GM18508 (cell line): ENCODE measurements around the gene ZNF362.

Experiments used
- ATAC-seq: cut with Tn5 transposase; IDR thresholded peaks from one replicate; pipeline ENCODE4 v1.9.1; 2021; ENCODE audit warnings: moderate number of reproducible peaks; ENCODE audit not compliant: insufficient read depth, unreplicated experiment

ZNF362 gene

GRCh38 chr1:33322870-33323585 lies 66.7 kb downstream of the ZNF362 start:
- no peak for ATAC-seq

GRCh38 chr1:33323663-33324477 lies 67.6 kb downstream of the ZNF362 start:
- no peak for ATAC-seq

DNA sequence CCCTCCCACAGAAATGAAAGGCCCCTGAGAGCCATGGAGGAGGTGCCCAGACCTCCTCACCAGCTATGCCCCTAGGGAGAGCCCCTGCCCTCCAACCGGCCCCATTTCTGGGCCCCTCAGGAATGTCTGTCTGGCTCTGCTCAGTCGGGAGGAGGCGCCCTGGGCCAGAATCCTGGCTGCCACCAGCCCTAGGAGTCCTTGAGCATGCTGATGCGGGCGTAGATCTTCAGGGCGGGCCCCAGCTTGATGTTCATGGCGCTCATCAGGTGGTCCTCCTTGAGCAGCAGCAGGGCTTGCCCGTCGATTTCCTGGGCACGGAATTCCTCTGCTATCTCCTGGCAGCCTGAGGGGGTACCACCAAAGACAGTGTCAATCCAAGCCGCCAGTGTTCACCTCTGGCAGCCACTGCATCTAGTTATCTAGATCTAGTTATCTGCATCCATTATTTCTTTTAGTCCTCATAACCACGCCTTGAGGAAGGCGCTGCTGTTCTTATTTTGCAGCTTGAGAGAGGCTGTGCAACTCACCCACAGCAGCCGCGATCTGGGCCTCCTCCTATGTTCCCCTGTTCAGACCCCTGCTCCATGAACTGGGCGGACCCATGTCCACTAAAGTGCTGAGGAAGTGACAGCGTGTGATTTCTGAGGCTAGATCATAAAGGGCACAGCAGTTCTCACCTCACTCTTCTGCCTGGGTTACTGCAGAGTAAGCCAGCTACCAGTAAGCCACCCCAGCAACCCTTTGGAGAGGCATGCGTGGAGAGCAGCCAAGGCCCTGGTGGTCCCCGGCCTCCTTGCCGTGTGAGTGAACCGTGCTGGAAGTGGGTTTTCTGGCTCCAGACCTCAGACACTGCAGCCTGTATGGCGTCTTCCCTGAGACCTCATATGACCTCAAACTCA lies 68.6 kb downstream of the ZNF362 start:
- no peak for ATAC-seq

- no peak for ATAC-seq
Measured at GRCh38 chr1:33326785-33327184, 70.5 kb downstream of the ZNF362 start.

GRCh38 chr1:33327587-33328325 lies 71.5 kb downstream of the ZNF362 start:
- ATAC-seq: no peak

DNA sequence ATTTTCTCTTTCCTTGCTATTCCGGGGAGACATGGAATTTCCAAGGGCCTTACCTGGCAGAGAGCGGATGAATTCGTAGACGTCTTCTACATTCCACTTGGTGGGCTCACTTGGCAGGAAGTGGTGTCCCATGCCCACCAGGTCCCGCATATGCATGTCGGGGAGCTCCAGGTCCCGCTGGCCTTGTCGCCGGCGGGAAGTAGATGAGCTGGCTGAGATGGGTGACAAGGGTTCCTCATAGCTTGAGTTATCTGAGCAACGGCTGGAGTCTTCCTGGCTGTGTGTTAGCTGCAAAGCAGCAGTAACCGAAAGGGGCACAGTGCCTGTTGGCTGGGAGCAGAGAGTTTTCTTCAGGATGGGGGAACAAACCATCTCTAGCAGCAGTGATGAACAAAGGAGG lies 72.5 kb downstream of the ZNF362 start:
- ATAC-seq: no peak

DNA sequence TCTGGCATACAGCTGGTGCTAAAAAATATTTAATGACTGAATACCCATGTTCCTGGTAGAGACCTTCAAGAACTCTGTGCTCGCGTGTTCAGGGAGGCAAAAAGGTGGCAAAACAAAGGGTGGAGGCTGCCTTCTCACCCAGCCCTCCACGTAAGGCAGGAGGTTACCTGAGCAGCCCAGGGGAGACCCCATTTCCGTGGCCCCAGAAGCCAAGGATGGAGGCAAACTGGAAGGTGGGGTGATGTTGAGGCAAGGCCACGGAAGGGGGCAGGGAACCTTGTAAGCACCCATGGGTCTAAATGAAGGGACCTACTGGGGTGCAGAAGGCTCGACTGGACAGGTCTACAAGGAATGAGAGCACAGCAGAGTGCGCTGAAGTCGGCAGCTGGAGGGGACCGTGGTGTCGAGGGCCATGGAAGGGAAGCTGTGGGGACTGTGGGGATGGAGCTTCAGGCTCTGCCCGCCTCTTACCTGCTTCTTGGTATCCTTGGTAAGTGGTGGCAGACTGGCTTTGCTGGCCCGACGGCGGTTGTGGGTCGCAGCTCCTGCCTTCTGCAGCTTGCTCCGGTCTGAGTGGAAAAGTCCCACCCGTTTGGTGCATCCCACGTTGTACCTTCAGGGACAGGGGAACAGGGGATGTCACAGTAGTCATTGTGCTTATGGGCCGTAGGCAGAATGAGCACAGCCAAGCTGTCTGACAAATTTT lies 73.5 kb downstream of the ZNF362 start:
- ATAC-seq: no peak

DNA sequence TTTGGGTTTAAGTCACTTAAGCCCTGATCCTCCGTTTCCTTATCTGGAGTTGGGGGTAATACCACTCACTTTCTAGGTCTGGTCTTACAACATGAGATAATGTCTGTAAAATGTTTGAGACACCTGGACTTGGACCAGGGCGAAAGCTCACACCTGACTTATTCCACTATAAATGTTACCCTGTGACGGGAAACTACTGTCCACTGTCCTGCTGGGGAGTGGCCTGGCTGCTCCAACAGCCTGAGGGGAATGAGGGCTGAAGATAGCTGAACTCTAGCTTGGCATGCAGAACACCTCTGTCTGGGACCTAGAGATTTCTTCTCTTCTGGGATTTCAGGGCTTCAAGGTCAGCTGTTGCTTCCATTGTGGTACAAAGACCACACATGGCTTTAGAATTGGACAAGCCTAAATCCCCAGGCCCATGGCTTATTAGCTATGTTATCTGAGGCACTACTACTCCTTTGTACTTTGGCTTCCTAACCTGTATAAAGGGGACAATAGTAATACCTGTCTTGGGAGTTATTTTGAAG lies 74.1 kb downstream of the ZNF362 start:
- no peak for ATAC-seq

DNA sequence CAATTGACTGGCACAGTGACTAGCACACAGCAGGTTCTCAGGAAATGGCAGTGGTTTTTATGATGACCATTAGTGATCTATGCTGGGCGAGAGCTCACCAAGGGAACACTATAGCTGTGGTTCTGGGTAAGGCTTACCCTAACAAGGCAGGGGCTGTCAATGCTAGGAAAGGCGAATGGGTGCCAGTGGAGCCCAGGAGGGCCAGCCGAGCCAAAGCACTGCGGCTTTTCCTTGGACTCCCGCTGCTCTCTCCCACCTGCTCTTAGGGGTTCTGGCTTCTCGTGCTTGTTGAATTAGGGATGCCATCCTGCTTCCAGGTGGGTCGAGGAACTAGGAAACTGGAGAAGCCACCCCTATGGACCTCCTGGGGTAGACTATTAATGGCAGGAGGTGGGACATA lies 74.6 kb downstream of the ZNF362 start:
- ATAC-seq: no peak

DNA sequence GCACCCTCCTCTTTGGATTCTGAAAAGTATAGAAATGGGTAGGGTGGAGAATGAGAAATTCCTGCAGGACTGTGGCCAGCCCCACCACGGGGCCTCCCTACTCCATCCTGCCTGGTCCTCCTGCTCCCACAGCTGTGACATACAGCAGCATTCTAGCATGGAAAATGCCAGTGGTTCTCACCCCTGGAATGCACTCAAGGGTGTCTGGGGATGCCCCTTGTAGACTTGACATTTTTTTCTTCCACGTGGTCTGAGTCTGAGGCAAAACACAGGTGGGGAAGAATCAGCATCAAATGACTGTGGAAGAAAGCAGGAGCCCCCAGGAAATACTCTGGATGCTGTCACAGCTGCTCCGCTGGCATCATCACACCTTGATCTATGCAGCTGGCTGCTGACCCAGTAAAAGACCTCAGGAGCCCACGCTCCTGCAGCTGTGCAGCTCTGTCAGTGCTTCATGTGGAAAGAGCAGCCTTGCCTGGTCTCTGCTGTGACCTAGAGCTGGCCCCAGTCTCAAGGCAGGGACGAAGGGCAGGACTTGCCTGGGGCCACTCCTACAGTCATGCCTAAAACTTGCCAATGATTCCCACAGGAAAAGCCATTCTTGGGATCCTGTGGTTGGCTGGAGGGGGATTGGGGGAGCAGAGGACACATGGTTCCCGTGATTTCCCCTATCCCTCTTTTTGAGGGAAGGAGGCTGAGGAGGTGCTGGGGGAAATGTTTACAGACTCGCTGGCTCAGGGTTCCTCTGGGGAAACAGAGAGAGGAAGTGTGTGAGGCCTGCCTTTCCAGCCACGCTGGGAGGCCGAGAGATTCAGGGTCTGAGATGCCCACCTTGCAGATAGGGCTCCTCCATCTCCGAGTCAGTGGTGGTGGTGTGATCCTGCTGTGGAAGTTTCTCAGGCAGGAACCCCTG lies 75.4 kb downstream of the ZNF362 start:
- no peak for ATAC-seq

DNA sequence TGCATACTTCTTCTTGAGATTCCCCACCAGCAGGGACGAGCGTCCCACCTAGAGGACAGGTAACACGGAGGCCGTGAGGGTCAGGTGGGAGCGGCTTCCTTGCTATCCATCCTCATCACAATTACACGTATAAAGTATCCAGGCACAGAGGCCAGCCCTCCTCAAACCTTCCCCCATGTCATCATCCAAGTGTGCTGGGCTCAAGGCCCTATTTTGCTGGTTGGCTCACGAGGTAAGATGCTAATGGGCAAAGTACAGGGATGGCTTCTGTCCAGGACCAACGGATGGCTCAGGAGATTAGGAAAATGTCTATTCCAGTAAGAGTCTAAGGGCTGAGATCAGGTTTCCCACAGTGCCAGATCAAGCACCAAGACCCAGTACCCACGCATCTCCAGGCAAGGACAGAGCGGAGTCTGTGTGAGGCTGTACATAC lies 76.1 kb downstream of the ZNF362 start:
- no peak for ATAC-seq

DNA sequence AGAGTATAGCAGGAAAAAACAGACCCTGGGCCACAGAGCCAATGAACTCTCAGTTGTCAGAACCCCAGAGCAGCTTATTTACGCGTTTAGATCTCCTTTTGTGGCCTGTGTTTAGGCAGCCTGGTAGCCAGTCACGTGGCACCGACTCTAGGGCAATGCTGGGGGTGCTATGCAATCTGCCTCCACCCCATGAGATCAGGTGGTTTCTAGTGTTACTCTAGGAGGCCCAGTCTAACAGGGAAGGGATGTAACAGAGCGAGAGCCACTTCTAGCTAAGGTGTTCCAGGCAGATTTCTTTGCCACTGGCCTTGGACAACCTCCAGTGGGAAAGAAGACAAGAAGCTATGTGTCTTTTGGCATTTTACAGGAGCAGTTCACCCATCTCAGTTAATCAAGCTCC lies 76.6 kb downstream of the ZNF362 start:
- ATAC-seq: no peak

DNA sequence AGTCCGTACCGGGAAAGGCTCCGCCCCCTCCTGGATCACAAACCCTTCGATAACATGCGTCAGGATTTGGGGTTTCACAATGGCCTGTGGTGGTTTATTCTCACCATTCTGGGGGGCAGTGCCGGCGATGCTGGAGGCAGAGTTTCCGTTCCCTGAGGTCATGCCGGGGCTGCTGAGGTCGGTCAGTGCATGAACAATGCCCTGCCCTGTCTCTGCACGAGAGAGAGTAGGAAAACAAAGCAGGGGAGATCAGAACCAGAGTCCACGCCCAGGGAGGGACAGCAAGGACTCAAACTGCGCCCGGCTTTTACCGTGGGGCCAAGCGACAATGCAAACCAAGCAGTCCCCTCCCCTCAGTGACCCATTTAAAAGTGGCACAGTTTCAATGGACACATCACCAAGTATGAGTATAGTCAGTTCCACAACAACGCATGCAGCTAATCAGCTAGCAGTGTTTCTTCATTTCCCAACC lies 77.8 kb downstream of the ZNF362 start:
- ATAC-seq: no peak

DNA sequence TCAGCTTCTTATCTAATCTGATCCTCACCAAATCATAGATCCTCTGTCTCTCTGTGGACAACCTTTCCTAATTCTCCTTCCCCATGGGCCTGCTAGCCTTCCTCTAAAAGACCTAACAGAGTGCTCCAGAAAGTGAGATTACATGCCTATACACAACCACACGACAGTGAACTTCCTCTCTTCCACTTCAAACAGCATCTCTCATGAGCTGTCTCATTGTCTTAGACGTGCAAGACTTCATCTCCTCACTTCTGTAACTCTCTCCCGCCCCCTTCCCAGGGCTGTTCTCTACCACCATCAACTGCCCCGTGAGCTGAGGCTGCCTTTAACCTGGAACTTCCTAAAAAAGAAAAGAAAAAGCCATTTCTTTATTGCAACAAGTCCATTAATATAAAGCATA lies 78.7 kb downstream of the ZNF362 start:
- ATAC-seq: no peak

DNA sequence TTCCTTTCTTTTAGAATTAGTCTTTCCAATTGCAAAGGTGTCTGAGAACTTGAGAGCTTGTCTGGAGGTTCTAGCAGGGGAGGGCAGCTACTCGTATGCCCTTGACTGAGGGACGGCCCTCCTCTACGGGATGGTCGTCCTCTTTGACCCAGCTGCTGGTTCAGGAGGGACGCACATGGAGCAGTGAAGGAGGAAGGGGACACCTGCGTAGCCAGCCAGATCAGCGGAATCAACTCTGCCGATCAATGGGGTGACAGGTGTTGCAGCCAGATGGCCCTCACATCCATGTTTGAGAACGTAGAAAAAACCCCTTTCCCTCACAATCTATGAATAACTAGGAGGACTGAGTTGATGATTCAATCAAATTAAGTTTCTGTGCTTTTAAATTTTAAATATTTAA lies 80.3 kb downstream of the ZNF362 start:
- no peak for ATAC-seq

- no peak for ATAC-seq
Measured at GRCh38 chr1:33337441-33337840, 81.1 kb downstream of the ZNF362 start.

GRCh38 chr1:33338048-33338439 lies 81.8 kb downstream of the ZNF362 start:
- no peak for ATAC-seq
